ENCODE measurements around the gene PRCD.

GRCh38 chr17:76593959-76594358, 54.1 kb downstream of the PRCD start:
- TF ChIP-seq EZH2 (IDR thresholded peaks at IDR 0.05; ENCODE audit: insufficient read depth, poor library complexity, severe bottlenecking) (no peak), EZH2phosphoT487 (IDR thresholded peaks at IDR 0.05; ENCODE audit: insufficient read depth, low read depth) (no peak)

Data from GM23248 (cell line).